Stimulated activated CD8-positive, alpha-beta memory T cell treated with anti-CD3 and anti-CD28 coated beads, Interleukin-15, amount 100 ng/mL, for 24 hours (primary cell): Measurements from ENCODE around the gene ANXA6.

Experiments
- DNase-seq: peaks from one replicate; pipeline ENCODE4 v3.0.0-alpha.2; 2020; ENCODE audit warnings: low read depth

The ANXA6 gene

DNA sequence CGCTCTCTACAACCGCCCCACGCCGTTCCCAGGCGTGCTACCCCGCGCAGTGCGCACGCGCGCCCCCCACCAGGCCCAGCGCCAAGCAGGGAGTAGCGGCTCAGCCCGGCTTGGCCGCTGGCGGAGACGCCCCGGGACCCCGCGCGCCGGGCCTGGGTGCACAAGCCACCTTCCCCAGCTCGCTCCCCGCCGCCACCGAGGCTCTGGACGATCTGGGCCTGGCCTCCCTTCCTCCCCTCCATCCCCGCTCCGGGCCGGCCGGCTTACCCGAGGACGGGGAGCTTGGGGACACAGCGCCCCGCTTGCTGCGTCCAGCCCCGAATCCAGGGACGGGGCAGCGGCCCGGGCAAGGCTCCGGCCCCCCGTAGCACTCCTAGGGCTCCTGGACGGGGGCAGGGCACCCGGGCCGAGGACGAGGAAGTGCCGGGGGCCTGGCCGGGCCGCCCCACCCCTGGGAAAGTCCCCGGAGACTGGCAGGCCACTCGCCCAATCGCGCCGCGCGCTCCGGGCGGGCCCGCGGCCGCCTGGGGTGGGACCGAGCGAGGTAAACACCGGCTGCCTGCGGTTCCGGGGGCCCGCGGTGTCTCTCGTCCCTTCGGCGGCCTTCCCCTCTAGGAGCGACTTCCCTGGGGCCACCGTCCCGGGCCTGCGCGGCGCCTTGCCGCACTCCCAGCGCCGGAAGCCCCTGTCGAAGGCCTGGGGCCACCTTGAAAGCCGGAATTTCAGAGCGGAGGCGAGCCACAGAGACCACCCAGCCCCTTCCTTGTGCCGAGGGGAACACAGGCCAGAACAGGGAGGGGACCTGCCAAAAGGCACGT is 76.8 kb downstream of the ANXA6 start, which contains the start of gene TNIP1:
TNIP1 (minus strand) TSS at position 422 of the 818 bp plus-strand sequence. CDS start 15,939 bp downstream, outside the sequence.
- DNase-seq: peak; percentile 90

DNA sequence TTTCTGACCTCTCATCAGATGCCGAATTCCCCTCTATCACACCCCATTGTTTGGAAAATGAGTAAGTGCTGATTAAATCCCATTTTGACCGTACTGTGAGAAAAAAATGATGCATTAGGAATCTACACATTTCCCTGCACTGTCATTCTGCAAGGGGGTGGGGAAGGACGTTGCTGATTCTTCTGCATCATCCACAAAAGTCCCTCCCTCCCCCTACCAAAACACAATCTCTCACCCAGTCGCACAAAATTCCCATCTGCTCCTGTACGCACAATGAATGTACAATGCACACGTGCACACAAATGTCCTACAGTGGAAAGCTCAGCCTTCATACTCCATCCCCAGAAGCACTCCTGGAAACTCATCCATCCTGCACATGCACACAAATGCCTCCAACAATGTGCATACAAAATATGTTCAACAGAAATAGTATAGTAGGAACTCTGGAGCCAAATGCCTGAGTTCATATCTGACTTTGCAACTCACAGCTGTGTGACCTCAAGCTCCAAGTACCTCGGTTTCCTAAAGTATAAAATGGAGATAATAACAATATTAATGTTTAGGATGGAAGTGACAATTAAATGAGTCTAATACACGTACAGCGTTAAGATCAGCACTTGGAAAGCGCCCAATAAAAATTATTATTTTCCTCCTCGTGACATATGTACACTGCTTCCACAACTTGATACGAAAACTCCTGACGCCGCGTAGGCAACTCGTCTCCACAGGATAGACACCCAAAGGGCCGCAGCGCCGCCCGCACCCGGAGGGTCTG is 77.6 kb downstream of the ANXA6 start:
- DNase-seq: no peak

DNA sequence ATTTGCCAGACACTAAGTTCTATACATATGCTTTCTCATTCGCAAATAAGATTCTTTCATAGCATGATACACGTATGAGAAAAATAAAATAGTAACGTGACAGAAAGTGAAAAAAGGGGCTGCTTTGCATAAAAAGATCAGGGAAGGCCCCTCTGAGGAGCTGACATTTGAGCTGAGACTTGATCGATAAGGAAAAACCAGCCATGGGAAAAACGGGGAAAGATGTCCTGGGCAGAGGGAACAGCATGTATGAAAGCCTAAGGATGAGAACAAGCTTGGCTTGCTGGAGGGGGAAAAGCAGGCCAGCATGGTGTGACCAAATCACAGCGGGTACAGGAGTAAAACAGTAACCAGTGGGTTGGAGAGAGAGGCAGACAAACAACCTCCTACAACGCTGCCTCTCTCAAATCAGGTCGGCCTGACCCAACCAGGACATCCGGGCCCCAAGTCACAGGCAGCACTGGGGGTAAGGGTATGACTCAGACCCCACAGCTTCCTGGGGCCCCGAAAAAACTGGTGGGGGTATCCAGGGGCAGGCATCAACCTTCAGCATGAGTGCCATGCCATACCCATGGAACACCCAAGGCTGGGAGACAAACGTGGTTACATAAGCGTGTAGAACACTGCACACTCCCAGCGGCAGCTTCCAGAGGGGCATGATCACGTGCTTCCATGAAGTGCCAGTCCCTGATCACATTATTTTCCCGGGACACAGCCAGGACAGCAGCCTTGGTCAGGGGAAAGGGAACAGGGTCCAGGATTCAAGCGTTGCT is 78.9 kb downstream of the ANXA6 start:
- DNase-seq: no peak

DNA sequence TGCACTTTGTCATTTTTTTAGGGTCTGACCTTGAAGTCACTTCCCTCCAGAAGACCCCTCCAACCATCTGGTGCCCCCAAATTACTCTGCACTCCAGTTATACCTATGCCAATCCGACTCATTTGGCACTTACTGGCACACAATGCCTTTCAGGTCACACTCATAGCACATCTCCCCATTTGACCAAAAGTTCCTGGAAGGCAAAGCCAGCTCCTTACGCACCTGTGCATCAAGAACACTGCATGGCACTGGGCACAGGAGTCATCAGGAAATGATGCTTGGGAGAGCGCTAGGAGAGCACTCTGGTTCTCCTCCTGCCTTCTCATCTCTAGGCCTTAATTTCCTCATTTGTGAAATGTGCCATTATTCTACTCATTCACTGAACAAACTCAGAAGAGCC is 79.6 kb downstream of the ANXA6 start:
- no peak for DNase-seq

DNA sequence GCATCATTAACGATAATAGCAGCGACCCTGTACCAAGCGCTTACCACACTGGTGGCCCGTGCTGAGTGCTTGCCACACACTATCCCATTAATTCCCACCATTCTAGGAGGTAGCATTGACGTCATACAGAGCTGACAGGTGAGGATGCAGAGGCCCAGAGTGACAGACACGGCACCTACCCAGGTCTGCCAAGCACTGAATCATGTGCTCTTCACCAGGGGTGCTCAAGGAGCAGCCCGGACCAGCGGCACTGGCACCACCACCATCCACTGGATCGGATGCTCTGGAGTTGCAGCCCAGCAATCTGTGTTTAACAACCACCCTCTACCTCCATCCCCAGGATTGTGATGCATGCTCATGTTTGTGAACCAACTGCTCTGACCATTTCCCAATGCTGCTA is 80.2 kb downstream of the ANXA6 start:
- no peak for DNase-seq

DNA sequence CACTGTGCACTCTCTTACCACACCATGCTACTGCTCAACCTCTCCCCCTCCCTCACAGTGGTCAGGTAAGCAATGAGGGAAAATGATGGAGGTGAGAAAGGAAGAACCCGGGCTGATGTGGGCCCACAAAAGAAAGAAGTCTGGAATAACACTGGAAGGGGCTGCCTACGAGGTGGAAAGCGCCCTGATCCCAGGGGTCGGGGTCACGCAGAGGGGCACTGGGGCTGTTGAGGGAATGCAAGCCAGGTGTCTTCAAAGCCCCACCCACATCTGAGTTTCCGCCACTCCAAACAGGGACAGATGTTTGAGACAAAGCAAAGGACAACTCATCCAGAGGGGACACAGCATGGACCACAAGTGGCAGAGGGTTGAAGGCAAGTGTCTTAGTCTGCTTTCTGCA is 81.0 kb downstream of the ANXA6 start:
- DNase-seq: no peak

DNA sequence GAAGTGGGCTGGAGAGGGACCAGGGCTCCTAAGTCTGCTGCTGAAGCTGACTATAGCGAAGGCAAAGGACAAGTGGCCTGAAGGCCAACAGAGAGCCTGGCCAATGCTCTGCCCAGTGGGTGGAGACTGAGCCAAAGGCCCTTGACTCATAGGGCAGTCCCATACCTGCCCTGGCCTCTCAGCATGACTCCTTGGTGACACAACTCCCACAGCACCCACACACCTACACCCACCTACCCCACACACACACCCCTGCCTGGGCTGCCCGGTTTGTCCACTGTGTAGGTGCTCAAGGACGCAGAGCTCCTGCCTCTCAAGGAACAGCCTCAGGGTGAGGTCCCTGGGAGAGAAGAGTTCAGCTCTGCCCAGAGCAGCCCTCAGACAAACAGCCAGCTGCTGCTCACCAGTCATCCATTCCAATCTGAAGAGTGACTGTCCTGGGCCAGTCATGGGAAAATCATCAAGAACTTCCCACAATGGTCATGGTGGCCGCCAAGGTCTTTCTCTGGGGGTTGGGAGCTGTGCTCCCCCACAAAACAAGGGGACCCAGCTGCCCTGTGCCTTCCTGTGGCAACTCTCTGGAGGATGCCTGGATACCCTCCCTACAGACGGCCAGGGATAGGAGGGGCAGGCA is 81.8 kb downstream of the ANXA6 start:
- no peak for DNase-seq

DNA sequence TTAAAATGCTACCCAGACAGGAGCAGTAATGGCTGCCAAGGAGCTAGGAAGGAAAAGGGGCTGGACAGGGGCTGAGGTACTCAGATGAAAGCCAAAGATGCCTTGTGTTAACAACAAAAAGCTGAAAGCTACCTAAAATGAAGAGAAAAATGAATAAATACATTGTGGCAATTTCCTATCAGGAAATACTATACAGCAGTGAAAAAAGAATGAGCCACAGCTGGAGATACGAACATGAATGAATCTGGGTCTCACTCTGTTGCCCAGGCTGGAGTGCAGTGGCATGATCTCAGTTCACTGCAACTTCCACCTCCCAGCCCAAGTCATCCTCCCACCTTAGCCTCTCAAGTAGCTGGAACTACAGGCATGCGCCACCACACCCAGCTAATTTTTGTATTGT is 83.0 kb downstream of the ANXA6 start:
- DNase-seq: no peak

DNA sequence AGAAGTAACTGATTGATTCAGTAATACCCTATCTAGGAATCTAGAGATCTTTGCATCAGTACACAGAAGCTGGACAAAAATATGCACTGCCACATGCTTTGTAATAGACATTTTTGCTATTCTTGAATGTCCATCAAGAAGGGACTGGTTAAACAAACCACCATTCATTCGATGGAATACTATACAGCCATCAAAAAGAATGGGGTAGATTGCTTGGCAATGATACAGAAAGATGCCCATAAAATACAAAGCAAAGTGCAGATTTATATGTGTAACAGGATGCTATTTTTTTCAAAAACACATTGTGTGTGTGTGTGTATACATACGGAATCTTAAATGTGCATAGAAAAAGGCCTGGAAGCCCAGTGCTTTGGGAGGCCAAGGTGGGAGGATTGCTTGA is 84.3 kb downstream of the ANXA6 start:
- no peak for DNase-seq

DNA sequence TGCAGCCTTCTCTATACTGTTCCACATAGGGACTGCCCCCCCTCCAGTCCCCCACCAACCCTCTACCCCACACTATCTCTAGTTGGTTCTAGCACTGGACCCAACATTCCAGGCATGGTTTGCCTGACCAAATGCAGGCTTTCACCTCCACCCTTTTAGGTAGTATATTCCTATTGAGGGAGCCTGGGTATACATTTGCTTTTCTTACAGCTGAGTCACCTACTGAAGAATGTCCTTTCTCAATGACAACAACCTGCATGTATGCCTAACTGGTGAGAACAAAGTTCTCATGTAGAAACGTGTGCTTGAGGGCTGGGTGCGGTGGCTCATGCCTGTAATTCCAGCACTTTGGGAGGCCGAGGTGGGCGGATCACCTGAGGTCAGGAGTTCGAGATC is 85.0 kb downstream of the ANXA6 start:
- DNase-seq: no peak

DNA sequence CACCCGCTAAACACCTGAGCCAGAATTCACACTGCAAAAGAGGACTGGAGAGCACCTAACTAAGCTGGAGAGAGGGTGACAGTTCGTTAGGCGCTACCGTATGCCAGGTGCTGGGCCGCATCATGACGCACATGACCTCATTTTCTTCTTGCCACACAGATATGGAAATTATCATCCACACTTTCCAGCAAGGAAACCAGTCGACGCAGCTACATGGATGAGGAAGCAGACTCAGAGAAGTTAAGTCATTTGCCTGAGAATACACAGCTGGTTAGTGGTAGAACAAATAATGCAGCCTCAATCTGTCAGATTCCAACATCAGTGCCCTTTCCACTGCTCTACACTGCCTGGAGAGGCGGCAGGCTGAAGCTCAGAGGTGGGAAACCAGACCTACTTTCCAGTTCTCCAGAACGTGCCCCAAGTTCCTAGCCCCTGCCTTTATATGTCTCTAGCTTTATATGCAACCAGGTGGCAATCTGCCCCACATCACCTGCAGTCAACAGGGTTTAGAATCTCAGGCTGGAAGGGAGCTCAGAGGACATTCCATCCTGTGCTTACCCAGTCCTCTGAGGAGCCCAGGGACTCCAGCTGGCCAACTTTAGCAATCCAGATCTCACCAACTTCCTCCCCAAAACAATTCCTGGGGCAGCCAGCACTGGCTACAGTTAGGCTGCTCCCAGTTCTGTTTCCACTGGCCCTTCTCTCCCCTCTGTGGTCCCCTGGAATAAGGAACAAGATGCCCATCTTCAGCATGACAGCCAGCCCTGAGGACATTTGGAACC is 85.5 kb downstream of the ANXA6 start:
- DNase-seq: no peak

DNA sequence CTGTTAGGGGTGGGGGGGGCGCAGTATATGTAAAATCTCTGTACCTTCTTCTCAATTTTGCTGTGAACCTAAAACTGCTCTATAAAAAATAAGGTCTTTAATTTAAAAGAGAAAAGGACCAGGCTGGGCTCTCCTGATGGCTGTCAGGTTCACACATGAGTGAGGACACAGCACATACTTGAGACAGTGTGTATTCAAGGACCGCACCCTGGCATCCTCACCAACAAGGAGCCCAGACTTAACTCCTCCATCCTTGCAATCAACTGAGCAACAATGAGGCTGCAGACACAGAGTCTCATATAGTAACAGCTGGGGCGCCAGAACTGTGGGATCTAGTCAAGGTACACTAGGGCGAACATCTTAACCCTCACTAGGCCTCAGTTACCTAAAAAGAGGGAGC is 86.6 kb downstream of the ANXA6 start:
- no peak for DNase-seq

DNA sequence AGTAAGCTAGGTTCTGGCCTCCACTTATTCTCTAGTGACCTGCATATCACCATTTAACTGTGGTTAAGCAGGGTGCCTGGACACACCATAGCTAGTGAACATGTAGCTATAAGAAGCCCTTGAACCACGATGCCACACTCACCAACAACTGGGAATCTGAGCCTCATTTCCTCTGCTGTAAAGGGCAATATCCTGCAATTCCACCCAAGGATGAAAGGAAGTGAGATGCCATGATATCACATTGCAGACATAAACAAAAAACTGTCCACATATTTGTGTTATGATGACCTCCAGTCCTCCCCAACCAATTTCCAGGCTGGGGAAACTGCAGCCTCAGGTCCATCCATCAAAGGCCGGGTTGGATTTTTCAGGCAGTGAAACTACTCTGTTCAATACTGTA is 87.1 kb downstream of the ANXA6 start:
- no peak for DNase-seq

DNA sequence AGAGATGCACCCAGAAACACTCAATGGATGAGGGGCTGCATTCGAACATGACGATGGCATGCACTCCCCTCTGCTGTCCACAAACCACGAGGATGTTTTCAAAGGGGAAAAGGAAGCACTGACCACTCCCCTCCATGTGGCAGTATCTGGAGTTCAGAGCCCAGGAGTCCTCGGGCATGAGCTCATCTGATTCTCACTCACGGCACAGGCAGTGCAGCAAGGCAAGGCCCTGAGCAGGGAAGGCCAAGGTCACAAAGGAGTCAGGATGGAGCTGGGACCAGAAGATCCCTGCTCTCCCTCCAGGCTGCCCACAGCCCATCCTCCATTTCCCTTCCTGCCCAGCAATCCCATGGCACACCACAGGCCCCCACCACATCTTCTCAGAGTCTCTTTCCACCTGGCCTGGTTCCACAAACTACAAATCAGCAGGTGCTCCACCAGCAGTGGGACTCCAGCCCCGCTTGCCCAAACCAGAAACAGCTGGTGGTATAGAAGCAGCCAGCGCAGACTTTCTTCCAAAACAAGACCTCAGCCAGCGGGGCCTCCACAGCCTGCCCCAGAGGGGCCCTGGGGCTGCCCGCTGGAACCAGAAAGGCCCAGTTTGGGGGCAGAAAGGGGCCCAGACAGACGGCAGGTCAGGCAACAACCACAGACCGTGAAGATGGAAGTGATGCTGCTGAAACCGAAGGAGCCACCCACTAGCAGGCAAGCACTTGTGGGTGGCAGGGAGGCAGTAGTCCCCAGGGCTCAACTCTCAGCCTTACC is 89.0 kb downstream of the ANXA6 start:
- DNase-seq: no peak

DNA sequence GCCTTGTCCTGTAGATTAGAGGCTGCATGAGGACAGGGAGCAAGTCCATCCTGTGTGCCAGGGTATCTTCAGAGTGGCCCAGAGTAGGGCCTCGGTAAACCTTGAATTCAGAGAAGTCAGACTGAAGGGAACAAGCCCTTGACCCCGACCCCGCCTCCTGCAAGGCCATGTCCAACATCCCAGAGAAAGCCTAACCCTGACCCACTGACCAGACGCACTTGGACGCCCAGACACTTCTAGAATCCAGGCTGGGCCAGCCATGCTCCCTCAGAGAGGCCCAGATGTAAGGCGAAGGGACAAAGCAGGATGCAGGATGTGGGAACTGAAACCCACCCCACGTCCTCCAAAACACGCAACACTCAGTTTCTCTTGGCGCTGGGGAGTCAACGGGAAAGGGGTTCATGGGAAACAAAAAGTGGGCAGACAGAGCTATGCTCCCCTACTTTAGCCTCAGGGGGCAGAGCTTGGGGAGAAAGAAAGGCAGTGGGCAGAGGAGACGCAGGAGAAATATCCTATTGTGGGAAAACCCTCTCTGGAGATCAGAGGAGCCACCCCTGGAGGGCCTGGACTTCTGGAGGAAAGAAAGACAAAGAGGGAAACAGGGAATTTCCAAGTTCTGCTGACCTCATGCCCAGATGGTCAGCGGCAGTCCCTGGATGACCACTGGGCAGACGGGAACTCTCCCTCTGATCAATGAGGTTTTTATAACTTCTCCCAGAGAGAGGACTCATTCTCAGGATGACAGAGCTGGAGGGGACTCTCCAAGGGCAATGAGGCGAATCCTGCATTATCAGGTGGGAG is 89.7 kb downstream of the ANXA6 start:
- no peak for DNase-seq

DNA sequence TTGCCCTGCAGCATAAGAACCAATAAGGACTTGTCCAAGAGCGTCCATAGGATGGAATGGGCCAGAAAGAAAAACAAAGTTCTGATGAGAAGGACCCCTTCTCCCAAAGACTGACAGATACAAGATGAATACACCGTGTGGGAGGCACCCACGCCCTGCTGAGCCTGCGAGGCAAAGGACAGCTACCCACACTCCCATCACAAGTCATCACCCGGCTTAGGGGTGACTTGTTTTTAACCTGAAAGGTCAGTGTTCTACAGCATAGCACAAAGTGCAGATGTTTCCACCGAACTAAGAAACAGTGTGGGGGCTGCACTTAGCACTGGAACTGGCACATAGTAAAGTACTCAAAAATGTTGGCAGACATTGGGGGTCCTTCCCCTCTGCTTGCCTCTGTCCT is 90.7 kb downstream of the ANXA6 start:
- no peak for DNase-seq

DNA sequence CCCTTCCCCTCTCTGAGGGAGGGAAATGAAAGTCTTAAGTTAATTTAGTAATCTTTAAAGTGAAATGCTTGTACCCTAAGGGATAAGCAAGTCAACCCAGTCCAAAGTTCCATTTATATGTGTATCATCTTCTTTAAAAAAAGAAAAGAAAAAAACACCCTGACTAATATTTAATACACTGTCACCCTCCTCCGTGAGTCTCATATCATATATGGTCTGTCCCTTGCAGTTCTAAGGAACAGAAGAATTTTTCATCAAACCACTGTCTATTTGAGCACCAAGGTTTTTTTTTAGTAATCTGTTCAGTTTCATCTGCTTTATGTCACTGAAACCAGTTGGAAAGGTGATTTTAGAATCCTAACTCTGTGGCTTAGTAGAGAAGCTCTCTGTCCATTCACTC is 92.0 kb downstream of the ANXA6 start:
- no peak for DNase-seq

DNA sequence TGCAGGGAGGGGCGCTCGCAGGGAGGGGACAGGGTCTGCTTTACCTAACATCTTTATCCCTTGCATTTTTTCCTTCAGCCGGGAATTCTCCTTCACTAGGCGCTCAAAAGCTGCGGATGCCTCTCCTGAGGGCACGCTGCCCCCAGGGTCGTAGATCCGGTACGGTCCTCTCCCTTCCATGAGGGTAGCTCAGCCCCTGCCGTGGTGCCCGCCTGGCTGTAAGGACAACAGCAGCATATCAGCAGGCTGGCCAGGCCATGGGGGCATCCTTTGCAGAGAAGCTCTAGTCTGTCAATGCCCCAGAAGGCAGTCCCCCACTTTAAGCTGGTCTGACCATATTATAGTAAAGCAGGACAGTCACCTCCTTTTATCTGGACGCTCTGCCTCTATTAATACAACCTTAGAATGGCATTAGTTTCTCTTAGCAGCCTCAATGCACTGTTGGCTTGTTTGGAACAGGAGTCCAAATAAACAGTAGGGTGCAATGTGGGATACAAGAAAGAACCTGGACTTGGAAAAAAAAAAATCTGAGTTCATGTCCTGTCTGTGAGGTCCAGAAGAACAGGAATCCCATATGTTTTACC is 92.6 kb downstream of the ANXA6 start:
- DNase-seq: no peak
